Neural progenitor cell (in vitro differentiated cells): Measurements from ENCODE around the gene PLEKHJ1.

Experiments
- CTCF ChIP-seq: fragments of 200-600 bp; sonication (generic); IDR thresholded peaks from 2 replicates; pipeline ENCODE4 v1.5.1; 2017; ENCODE audit warnings: antibody characterized with exemption, mild to moderate bottlenecking
- EZH2 ChIP-seq: fragments of 200-600 bp; sonication (generic); IDR thresholded peaks from 2 replicates; pipeline ENCODE4 v1.6.1; 2017; ENCODE audit warnings: antibody characterized with exemption, mild to moderate bottlenecking, moderate library complexity

GRCh38 chr19:2280633-2281264, 44.6 kb upstream of the PLEKHJ1 start:
- TF ChIP-seq CTCF (no peak), EZH2 (no peak)
